ENCODE data around the gene LTBP1. TPM values are rescaled to one million over a fixed set of nuclear protein-coding genes. Genes with fewer than 3 reads are reported as not detected.

The LTBP1 gene
- total RNA-seq, 1 experiment from 2014 or later = 119 TPM

DNA sequence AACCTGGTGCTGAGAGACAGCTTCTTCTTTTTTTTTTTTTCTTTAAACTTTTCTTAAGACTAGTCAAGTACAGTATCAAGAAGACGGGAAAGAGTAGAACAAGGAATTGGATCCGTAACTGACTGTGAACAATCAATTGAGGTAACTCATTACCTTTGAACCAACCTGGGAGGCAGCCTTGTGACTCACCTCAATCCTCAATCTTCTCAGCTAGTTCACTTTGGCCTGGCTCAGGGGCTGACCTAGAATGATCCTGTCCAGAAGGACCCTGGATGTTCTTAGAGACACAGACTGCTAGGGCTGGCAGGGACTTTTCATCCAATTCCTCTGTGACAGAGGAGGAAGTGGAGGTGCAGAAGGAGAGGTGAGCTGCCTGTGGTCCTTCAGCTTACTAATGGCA, 1.5 kb upstream of the LTBP1 start:
- no peak overlapping the region for H3K27ac Mint-ChIP-seq (ENCODE audit: low read depth, unreplicated experiment)

GRCh38 chr2:32947076-32947483, 327 bp downstream of the LTBP1 start:
- Mint-ChIP-seq H3K27me3 (ENCODE audit: insufficient read depth, unreplicated experiment) (no peaks in the 10 kb centered on the region), H3K9me3 (ENCODE audit: unreplicated experiment) (no peaks in the 10 kb centered on the region), H3K27ac (ENCODE audit: low read depth, unreplicated experiment) (no peak overlapping the region), H3K36me3 (ENCODE audit: insufficient read depth, unreplicated experiment) (no peaks in the 10 kb centered on the region), H3K4me1 (ENCODE audit: insufficient read depth, unreplicated experiment) (no peaks in the 10 kb centered on the region), H3K4me3 (ENCODE audit: unreplicated experiment) (peak overlapping the region; percentile 70)
- intact Hi-C loops (cut with micrococcal nuclease) = loop anchor here (2.0 to 10.0 kb wide), 2 partner anchors 76 to 392 kb away; no protein-coding TSS in a partner anchor
- no peak for TF ChIP-seq CTCF (IDR thresholded peaks at IDR 0.05; ENCODE audit: unreplicated experiment)
- ChIA-PET POLR2A (interaction anchor here (0.7 kb wide), 1 partner anchor 29 kb away, joined by 3 read pairs; no protein-coding TSS in a partner anchor), CTCF (interaction anchor here (0.6 to 0.9 kb wide), 5 partner anchors 51 to 1622 kb away, joined by 3 to 4 read pairs (median 3); no protein-coding TSS in a partner anchor)
- no TSS peak for BruUV-seq (replicated peaks)
- no peak for DNase-seq (ENCODE audit: unreplicated experiment)

More for the DNA sequence above, 1.5 kb upstream of the LTBP1 start:
- intact Hi-C loops (cut with micrococcal nuclease) = loop anchor here (10.0 kb wide), 1 partner anchor 390 kb away; no protein-coding TSS in a partner anchor
- no peak for DNase-seq (ENCODE audit: unreplicated experiment)
- CTCF ChIA-PET = interaction anchor here (0.6 to 2.4 kb wide), 13 partner anchors 12 to 1134 kb away, joined by 3 to 11 read pairs (median 4); no protein-coding TSS in a partner anchor
- Mint-ChIP-seq H3K27me3 (ENCODE audit: insufficient read depth, unreplicated experiment) (no peaks in the 10 kb centered on the region), H3K9me3 (ENCODE audit: unreplicated experiment) (no peaks in the 10 kb centered on the region), H3K4me3 (ENCODE audit: unreplicated experiment) (no peak overlapping the region), H3K36me3 (ENCODE audit: insufficient read depth, unreplicated experiment) (no peaks in the 10 kb centered on the region), H3K4me1 (ENCODE audit: insufficient read depth, unreplicated experiment) (no peaks in the 10 kb centered on the region)
- no peak for TF ChIP-seq CTCF (IDR thresholded peaks at IDR 0.05; ENCODE audit: unreplicated experiment)
- POLR2A ChIA-PET = no interaction called here
- BruUV-seq (replicated peaks) = no TSS peak

- Mint-ChIP-seq H3K4me3 (ENCODE audit: unreplicated experiment) (peak overlapping the region; percentile 70), H3K27ac (ENCODE audit: low read depth, unreplicated experiment) (no peak overlapping the region), H3K27me3 (ENCODE audit: insufficient read depth, unreplicated experiment) (no peaks in the 10 kb centered on the region), H3K4me1 (ENCODE audit: insufficient read depth, unreplicated experiment) (no peaks in the 10 kb centered on the region), H3K9me3 (ENCODE audit: unreplicated experiment) (no peaks in the 10 kb centered on the region), H3K36me3 (ENCODE audit: insufficient read depth, unreplicated experiment) (no peaks in the 10 kb centered on the region)
- intact Hi-C loops (cut with micrococcal nuclease) = loop anchor here (2.0 to 10.0 kb wide), 2 partner anchors 75 to 393 kb away; no protein-coding TSS in a partner anchor
- TF ChIP-seq CTCF (IDR thresholded peaks at IDR 0.05; ENCODE audit: unreplicated experiment) = no peak
- DNase-seq (ENCODE audit: unreplicated experiment) = peak; percentile 18
- ChIA-PET POLR2A (interaction anchor here (0.7 kb wide), 1 partner anchor 30 kb away, joined by 3 read pairs; no protein-coding TSS in a partner anchor), CTCF (interaction anchor here (0.6 to 1.2 kb wide), 5 partner anchors 52 to 173 kb away, joined by 3 to 4 read pairs (median 3); no protein-coding TSS in a partner anchor)
- BruUV-seq (replicated peaks) = no TSS peak
Observed at GRCh38 chr2:32947484-32948143, 861 bp downstream of the LTBP1 start.

DNA sequence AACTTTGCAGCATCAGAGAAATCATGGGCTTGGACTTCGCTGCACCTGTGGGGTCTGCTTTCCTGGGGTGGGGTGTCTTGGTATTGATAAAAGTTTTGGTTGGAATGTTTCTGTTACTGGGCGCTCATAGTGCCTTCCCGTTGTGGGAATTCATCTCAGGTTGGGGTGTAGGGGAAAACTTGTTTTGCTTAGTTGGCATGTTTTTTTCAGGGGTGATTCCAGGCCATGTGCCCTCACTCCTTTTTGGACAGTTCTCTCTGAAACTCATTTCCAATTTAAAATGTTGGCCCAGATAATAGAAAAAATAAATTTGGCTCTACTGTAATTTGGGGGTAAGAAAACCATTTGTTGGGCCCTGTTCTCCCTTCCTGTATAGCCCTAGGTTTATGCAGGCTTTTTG, 1.5 kb downstream of the LTBP1 start:
- Mint-ChIP-seq H3K36me3 (ENCODE audit: insufficient read depth, unreplicated experiment) (no peaks in the 10 kb centered on the region), H3K4me3 (ENCODE audit: unreplicated experiment) (peak overlapping the region; percentile 70), H3K4me1 (ENCODE audit: insufficient read depth, unreplicated experiment) (no peaks in the 10 kb centered on the region), H3K9me3 (ENCODE audit: unreplicated experiment) (no peaks in the 10 kb centered on the region), H3K27me3 (ENCODE audit: insufficient read depth, unreplicated experiment) (no peaks in the 10 kb centered on the region), H3K27ac (ENCODE audit: low read depth, unreplicated experiment) (no peak overlapping the region)
- BruUV-seq (replicated peaks) = no TSS peak
- DNase-seq (ENCODE audit: unreplicated experiment) = no peak
- no peak for TF ChIP-seq CTCF (IDR thresholded peaks at IDR 0.05; ENCODE audit: unreplicated experiment)
- intact Hi-C loops (cut with micrococcal nuclease) = loop anchor here (10.0 kb wide), 1 partner anchor 393 kb away; no protein-coding TSS in a partner anchor
- CTCF ChIA-PET = interaction anchor here (1.2 kb wide), 1 partner anchor 64 kb away, joined by 3 read pairs; no protein-coding TSS in a partner anchor
- POLR2A ChIA-PET = no interaction called here

Measured in MCF 10A (cell line).